Transverse colon (tissue), 4 donors: ENCODE data around the gene FAM118A. TPM values are rescaled to one million over a fixed set of nuclear protein-coding genes. Genes with fewer than 3 reads are reported as not detected.
"Not testable (repeated sequence)": the region's sequence is repeated elsewhere in the genome, so short reads cannot be mapped to it uniquely, and the experiment has no call there.

Experiments
- DNase-seq: peaks from one replicate; pipeline ENCODE4 v3.0.0-alpha.2; 2019
- H3K27ac ChIP-seq, 4 donors: fragments of 200-600 bp; sonication (generic); 2 replicates each; pipeline ENCODE4 v1.5.1; 2016 to 2018; ENCODE audit warnings: inconsistent platforms in 4 of 4
- H3K27me3 ChIP-seq: fragments of 200-600 bp; sonication (generic); 2 replicates; pipeline ENCODE4 v1.5.1; 2017; ENCODE audit warnings: inconsistent platforms
- H3K36me3 ChIP-seq, 4 donors: fragments of 200-600 bp; sonication (generic); 2 replicates each; pipeline ENCODE4 v1.5.1; 2017 to 2019; ENCODE audit warnings: inconsistent platforms in 4 of 4
- H3K4me1 ChIP-seq, 4 donors: fragments of 200-600 bp; sonication (generic); 2 replicates each; pipeline ENCODE4 v1.5.1; 2017 to 2020; ENCODE audit warnings: inconsistent platforms in 4 of 4
- H3K4me3 ChIP-seq, 4 donors: fragments of 200-600 bp; sonication (generic); 1 replicate in 1 of 4; 2 replicates in 3 of 4; pipeline versions ENCODE4 v1.5.1 to v1.6.1; 2017 to 2019; ENCODE audit warnings: inconsistent platforms in 4 of 4
- H3K9me3 ChIP-seq, 2 donors: fragments of 200-600 bp; sonication (generic); 2 replicates each; pipeline ENCODE4 v1.5.1; 2017 to 2019; ENCODE audit warnings: inconsistent platforms in 2 of 2
- EP300 ChIP-seq: sonication (generic); formaldehyde crosslinking; IDR thresholded peaks from one replicate; pipeline ENCODE4 v1.6.1; 2017; ENCODE audit warnings: antibody characterized with exemption, low read depth
- POLR2A ChIP-seq: fragments of 450-650 bp; IDR thresholded peaks from one replicate; pipeline ENCODE4 v1.6.1; 2016; ENCODE audit warnings: antibody characterized with exemption, mild to moderate bottlenecking, moderate library complexity
- POLR2AphosphoS5 ChIP-seq, 3 donors: sonication (generic); formaldehyde crosslinking; IDR thresholded peaks; one replicate each; pipeline ENCODE4 v1.6.1; 2016; ENCODE audit warnings: antibody characterized with exemption in 3 of 3
- WGBS, 2 donors: methylation state at CpG; one replicate each; pipeline ENCODE4 v1.1.5; 2018; ENCODE audit warnings: low coverage in 1 of 2; 5-methylcytosine and 5-hydroxymethylcytosine counted together
- in situ Hi-C, 4 donors: fragments of 200-750 bp; cut with MboI; loops; one replicate each; pipeline versions ENCODE4 v1.15.0 to v1.15.1; 2017; ENCODE audit warnings: low sequenced_read_pairs in 3 of 4, low pct_ligation_motif_present in 1 of 4, low pct_unique_long_range_greater_than_20kb in 1 of 4
- intact Hi-C: fragments of 100-400 bp; cut with DNase I; formaldehyde crosslinking; loops from one replicate; pipeline ENCODE4 v1.15.1; 2023; ENCODE audit warnings: low total_unique reads
- total RNA-seq, 4 donors: library from RNA; depleted of rRNA; stranded (reverse); fragments of >200 nt; gene quantifications; one replicate each; pipeline ENCODE4 v1.1.0, GENCODE V29; 2016
- TF ChIP-seq, protein P1 (sequence below), 5 experiments: fragments of 200-600 bp in 3 of 5; fragments of 450-650 bp in 2 of 5; sonication (generic) in 3 of 5; IDR thresholded peaks; 1 replicate in 2 of 5; 2 replicates in 3 of 5; pipeline ENCODE4 v1.5.1; 2016 to 2017; ENCODE audit warnings: antibody characterized with exemption in 5 of 5, inconsistent platforms in 3 of 5, mild to moderate bottlenecking in 2 of 5, moderate library complexity in 1 of 5

The FAM118A gene
- total RNA-seq, 4 donors from 2014 or later, result 46.0 to 424 (median 210) TPM

DNA sequence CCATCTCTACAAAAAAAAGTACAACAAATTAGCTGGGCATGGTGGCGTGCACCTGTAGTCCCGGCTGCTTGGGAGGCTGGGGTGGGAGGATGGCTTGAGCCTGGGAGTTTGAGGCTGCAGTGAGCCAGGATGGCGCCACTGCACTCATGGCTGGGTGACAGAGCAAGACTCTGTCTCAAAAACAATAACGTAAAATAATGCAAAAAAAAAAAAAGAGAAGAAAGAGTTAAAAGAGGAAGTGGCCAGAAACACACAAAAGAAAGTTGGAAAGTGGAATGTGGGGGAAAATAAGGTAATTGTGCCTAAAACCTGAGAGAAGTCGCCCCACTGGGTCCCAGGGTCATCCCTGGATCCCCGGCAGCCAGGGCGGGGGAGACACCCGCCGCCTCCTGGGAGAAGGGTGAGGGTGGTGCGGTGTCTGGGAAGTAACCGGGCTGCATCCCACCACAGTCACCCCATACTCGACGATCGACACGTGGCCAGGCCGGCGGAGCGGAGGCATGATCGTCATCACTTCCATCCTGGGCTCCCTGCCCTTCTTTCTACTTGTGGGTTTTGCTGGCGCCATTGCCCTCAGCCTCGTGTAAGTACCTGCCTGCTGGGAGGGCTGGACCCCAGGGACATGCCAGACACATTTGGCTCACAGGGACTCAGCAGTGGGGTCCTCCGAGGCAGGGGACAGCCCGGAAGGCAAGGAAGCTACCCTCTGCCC lies 16.8 kb upstream of the FAM118A start:
- WGBS, 2 donors, result 60 to 61% methylated on average over 1 to 23 of the region's 23 CpGs
- in situ Hi-C loops (no loop called here), intact Hi-C loops (no loop called here)
- Histone ChIP-seq H3K36me3 (no peaks in the 10 kb centered on the region), H3K4me1 (peaks cover 0 to 7% (median 0%) of the 10 kb centered on the region in 4 donors), H3K4me3 (no peak overlapping the region), H3K9me3 (no peaks in the 10 kb centered on the region), H3K27ac (no peak overlapping the region), H3K27me3 (no peaks in the 10 kb centered on the region)
- TF ChIP-seq POLR2A (no peak), POLR2AphosphoS5 (IDR thresholded peaks at IDR 0.05) (no peak), EP300 (no peak)
- TF ChIP-seq, protein P1, sequence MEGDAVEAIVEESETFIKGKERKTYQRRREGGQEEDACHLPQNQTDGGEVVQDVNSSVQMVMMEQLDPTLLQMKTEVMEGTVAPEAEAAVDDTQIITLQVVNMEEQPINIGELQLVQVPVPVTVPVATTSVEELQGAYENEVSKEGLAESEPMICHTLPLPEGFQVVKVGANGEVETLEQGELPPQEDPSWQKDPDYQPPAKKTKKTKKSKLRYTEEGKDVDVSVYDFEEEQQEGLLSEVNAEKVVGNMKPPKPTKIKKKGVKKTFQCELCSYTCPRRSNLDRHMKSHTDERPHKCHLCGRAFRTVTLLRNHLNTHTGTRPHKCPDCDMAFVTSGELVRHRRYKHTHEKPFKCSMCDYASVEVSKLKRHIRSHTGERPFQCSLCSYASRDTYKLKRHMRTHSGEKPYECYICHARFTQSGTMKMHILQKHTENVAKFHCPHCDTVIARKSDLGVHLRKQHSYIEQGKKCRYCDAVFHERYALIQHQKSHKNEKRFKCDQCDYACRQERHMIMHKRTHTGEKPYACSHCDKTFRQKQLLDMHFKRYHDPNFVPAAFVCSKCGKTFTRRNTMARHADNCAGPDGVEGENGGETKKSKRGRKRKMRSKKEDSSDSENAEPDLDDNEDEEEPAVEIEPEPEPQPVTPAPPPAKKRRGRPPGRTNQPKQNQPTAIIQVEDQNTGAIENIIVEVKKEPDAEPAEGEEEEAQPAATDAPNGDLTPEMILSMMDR (IDR thresholded peaks at IDR 0.05), result no peak
- DNase-seq, result no peak

DNA sequence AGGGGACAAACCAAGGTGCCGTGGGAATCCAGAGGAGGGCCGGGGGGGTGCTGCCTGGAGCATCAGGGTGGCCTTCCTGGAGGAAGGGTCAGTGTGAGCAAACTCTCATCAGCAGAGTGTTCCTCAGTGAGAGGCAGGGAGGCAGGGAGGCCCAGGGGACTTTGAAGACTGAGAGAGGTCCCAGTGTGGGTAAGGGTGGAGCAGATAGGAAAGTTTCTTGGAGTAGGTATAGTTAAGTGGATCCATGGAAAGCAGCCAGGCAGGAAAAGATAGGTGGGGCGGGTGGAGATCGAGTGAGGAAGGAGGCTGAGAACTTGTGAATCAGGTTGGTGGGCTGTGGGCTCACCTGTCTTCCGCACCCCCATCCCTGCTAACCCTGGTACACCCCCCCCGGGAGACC lies 15.7 kb upstream of the FAM118A start:
- in situ Hi-C loops, result no loop called here
- DNase-seq, result no peak
- Histone ChIP-seq H3K4me3 (no peak overlapping the region), H3K27me3 (no peaks in the 10 kb centered on the region), H3K9me3 (no peaks in the 10 kb centered on the region), H3K27ac (no peak overlapping the region), H3K36me3 (no peaks in the 10 kb centered on the region), H3K4me1 (peaks cover 0 to 7% (median 0%) of the 10 kb centered on the region in 4 donors)
- intact Hi-C loops, result no loop called here
- TF ChIP-seq POLR2AphosphoS5 (IDR thresholded peaks at IDR 0.05) (no peak), POLR2A (no peak), EP300 (no peak)
- TF ChIP-seq, protein P1 (IDR thresholded peaks at IDR 0.05), result no peak
- 61% methylated on average over 6 of the region's 6 CpGs; no CpG with 5 or more reads in 1 of the 2 donors for WGBS, 2 donors

DNA sequence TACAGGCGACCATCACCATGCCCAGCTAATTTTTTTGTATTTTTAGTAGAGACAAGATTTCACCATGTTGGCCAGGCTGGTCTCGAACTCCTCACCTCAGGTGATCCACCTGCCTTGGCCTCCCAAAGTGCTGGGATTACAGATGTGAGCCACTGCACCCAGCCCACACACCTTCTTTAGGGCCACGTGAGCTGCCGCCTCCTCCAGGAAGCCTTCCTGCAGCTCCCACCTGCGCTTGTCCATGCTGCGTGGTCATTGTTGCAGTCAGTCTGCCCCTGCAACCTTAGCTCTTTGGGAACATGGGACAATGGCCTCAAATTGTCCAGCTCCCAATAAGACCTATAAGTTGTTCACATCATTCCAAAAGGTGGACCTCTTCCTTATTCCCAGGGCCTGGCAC lies 14.7 kb upstream of the FAM118A start:
- H3K27ac ChIP-seq, intact Hi-C loops, DNase-seq, H3K4me3 ChIP-seq, H3K36me3 ChIP-seq, H3K9me3 ChIP-seq, in situ Hi-C loops, H3K4me1 ChIP-seq, H3K27me3 ChIP-seq: not testable (repeated sequence)
- 98 to 100% methylated on average over 2 to 6 of the region's 6 CpGs for WGBS, 2 donors

DNA sequence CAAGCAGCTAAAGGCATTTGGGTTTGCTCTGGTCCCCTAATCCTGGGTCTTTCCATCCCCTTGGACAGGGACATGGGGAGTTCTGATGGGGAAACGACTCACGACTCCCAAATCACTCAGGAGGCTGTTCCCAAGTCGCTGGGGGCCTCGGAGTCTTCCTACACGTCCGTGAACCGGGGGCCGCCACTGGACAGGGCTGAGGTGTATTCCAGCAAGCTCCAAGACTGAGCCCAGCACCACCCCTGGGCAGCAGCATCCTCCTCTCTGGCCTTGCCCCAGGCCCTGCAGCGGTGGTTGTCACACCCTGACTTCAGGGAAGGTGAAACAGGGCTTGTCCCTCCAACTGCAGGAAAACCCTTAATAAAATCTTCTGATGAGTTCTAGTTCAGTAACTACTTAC lies 14.2 kb upstream of the FAM118A start:
- H3K36me3 ChIP-seq, result no peaks in the 10 kb centered on the region
- in situ Hi-C loops (no loop called here), intact Hi-C loops (no loop called here)
- no peak overlapping the region for H3K27ac ChIP-seq
- H3K9me3 ChIP-seq, result no peaks in the 10 kb centered on the region
- no peak overlapping the region for H3K4me3 ChIP-seq
- H3K27me3 ChIP-seq, result no peaks in the 10 kb centered on the region
- TF ChIP-seq EP300, result no peak
- TF ChIP-seq, protein P1 (IDR thresholded peaks at IDR 0.05), result no peak
- no peak for TF ChIP-seq POLR2AphosphoS5 (IDR thresholded peaks at IDR 0.05)
- no peak for TF ChIP-seq POLR2A
- DNase-seq, result no peak
- H3K4me1 ChIP-seq, result no peaks in the 10 kb centered on the region
- 79% methylated on average over 9 of the region's 9 CpGs; no CpG with 5 or more reads in 1 of the 2 donors for WGBS, 2 donors
